ENCODE measurements around the gene CMC2.

Gene CMC2

DNA sequence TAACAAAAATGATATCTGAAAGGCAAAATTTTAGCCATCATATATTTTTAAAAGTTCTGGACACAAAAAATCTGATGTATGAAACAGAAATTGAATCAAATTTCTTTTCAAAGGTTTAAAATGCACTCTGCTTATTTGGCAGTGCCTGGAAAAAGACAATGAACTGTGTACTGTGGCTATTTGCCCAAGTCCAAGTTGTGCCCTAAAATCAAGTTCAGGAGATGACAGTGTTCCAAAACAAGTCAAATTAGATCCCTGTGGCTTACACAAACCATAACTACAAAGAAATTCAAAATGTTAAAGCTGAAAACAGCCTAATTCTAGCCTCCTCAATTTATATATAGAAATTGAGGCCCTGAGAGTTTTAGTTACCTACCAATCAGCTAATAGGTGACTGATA lies 25.6 kb downstream of the CMC2 start:
- DNase-seq (ENCODE audit: insufficient read length, low spot score) (no peak), FAIRE-seq (no peak)

DNA sequence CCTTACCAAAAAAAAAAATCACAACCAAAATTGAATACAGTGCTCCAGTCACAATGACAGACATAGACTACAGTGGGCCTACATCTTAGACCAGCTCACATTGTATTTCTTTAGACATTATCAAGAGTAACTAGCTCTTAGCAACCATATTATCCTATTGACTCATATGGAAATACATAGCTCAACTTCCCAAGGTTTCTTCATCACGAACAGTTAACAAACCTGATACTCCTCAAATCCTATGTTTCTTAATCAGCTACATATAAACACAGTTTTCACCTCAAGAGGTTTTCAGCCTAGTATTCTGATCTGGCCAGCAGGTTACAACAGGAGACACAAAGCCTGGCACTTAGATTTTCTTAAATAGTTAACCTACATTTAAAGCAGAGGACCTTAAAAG lies 29.7 kb downstream of the CMC2 start:
- FAIRE-seq (no peak), DNase-seq (ENCODE audit: insufficient read length, low spot score) (no peak)

DNA sequence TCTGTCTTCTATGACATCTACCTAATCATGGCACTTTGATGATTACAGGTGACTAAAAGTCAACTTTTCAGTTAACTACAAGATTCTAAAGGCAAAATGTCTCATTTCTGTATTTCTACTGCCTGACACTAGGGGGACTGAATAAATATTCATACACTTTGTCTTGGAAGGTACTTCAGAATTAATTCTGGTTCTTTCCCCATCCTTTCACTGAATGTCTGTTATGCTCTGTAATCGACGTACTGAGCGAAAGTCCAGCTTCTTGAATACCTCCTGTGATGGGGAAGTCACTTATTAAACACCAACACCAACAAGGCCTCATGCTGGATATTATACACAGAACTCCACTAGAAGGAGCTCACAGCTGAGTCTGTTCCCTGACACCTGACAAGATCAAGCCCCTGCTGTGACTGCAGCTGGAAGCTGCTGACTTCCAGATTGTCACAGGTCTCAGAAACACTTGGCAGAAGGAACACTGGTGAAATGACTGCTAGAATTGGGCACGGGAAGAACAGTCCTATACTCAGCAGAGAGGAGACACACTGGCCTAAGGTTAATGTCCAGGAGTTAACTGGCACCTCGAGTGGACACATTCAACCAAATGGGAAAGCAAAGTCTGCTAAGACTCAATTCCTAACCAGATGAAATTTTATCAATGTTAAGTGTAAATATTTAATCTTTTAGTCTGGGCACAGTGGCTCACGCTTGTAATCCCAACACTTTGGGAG lies 31.9 kb downstream of the CMC2 start:
- FAIRE-seq (no peak), DNase-seq (ENCODE audit: insufficient read length, low spot score) (no peak)

DNA sequence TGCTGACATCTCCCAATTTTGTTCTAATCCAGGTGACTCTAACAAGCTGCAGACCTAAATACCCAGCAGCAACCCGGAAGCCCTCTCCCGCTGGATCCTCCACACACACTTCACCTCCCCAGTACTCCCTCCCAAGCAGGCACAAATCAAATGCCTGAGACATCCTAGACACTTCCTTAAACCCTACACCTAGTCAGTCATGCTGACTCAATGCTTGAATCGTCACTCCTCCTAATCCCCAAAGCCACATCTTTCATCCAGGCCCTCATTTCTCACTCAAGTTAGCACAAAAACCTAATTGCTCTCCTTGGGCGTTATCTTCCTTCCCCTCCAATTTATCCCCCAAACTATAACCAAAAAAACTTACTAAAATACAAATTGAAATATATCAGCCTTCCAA lies 32.7 kb downstream of the CMC2 start:
- DNase-seq (ENCODE audit: insufficient read length, low spot score) (no peak), FAIRE-seq (no peak)

DNA sequence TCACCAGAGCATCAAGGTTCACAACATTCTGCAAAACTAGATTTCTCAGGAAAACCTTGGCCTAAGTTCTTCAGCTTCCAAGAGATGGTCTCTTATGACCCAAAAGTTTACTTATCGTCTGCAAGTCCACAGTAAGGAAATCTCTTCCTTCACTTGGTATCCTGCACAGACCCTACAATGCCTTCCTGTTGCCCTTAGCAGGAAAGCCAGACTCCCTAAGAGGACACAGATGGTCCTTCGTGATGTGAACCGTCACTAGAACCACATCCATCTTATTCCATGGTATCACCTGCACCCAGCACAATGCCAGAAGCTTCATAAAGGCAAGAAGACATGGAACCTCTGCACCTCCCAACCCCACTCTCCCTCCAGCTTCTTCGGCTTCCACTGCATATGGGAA lies 34.1 kb downstream of the CMC2 start:
- FAIRE-seq: no peak
- no peak for DNase-seq (ENCODE audit: insufficient read length, low spot score)

DNA sequence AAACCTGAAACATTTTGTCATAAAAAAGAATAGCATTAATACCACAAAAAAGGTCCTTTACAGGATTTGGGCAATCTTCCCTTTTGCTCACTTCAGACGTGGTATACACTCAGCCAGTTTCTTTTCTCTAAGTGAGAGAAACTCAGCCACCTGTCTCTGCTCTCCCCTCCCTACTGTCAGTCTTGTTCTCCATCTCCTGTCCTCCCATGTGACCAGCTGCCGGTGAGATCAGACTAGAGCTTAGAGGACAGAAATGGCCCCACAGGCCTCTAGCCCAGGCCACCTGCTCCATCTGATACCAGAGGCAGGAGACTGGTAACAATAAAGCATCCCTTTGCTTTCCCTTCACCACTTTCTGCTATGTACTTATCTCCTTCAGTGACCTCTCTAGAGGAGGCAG lies 34.9 kb downstream of the CMC2 start:
- FAIRE-seq (peak; percentile 26), DNase-seq (ENCODE audit: insufficient read length, low spot score) (no peak)

DNA sequence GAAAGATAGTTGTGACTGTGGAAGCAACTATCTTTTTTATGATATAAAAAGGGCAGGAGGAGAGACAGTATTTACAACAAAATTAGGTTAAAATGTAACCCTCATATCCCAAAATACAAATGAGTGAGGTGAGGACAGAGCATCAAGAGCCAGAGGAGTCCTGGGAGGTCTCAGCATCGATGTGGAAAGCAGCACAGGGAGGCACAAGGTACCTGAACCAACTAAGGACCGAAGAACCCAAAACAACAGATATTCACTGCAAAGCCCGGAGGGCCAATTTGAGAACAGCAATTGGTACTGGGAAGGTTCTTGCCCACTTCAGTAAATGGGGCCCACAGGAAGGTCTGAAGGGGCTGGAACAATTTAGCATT lies 37.6 kb downstream of the CMC2 start:
- no peak for FAIRE-seq
- DNase-seq (ENCODE audit: insufficient read length, low spot score): no peak

DNA sequence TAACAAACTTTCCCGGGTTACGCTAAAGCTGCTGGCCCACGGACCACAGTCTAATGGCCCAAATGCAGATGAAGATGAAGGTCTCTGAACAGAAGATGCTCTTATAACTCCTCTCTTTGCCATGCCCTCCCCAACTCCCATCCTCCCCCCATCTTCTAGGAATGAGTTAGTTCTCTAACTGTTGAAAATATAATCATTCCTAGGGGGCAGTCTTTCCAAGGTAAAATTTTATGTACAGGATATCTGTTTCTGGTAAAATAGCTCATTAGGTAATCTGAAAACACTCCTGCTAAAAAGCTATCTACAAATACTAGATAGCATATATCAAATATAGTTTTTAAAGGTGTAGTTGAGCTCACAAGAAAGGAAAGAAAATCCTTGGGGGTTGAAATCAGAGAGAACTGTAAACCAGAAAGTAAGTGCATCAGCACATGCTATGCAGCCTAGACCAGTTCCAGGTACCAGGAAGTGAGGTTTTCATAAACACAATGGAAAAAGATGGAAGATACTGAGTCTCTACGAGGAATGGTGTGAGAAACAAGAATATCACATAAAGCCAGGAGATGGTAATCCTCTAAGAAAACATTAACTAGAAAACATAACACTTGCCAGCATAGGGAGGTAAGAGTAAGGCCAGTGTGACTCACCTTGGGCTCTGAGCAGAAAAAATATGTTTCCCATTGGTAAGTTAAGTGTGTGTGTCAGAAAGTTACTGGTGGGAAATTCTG lies 38.1 kb downstream of the CMC2 start:
- DNase-seq (ENCODE audit: insufficient read length, low spot score): no peak
- FAIRE-seq: no peak

DNA sequence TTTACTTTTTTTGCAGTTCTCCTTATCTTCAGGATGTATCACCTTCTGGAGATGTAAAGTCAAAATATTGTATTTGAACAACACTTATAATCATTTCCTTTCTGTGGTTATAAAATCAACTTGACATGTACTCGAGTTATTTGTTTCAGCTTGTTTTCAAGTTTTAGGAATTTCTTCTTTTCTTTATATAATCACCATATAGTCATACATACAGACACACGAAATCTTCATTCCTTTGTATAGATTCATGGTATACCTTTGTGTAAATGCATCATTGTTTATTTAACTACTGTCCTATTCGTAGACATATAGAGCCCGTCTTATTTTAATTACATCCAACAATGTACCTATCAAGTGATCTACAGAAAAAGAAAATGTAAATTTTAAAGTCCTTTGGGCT lies 40.1 kb downstream of the CMC2 start:
- no peak for FAIRE-seq
- DNase-seq (ENCODE audit: insufficient read length, low spot score): no peak

DNA sequence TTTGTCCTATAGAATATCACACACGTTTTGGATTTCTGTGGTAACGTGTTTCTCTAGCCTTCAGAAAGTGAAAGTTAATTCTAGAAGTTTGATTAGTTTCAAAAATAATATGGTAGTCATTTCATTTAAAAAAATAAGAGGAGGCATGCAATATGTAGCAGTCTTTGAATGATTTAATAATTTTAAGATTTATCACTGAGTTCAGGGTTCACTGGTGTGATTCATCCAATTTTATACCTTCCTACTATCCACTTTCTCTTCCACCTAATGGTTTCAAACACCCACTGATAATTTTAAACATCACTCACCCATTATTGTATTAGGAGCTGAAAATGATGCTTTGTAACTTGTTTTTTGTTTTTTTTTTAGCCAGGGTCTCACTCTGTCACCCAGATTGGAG lies 42.3 kb downstream of the CMC2 start:
- FAIRE-seq (no peak), DNase-seq (ENCODE audit: insufficient read length, low spot score) (no peak)

DNA sequence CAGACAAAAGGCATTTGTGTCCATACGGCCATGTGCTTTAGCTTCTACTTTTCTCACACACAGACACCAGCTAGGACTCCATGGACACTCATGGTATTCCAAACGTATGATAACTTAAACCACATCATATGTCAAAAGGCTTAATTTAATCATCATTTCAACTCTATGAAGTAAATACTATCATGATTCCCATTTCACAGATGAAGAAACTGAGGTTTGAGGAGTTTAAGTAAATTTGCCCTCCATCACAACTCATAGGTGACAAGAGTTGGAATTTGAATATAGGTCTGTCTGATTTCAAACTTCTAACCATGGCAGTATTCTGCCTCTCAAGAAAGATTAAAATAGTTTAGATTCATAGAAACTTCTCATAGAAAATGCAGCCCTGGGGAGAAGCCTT lies 43.8 kb downstream of the CMC2 start:
- FAIRE-seq (no peak), DNase-seq (ENCODE audit: insufficient read length, low spot score) (no peak)

DNA sequence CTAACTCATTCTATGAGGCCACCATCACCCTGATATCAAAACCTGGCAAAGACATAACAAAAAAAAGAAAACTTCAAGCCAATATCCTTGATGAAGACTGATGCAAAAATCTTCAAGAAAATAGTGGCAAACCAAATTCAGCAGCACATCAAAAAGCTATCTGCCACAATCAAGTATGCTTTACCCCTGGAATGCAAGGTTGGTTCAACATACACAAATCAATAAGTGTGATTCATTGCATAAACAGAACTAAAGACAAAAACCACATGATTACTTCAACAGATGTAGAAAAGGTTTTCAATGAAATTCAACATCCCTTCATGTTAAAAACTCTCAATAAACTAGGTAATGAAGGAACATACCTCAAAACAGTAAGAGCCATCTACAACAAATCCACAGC lies 48.4 kb downstream of the CMC2 start:
- DNase-seq (ENCODE audit: insufficient read length, low spot score): no peak
- no peak for FAIRE-seq

DNA sequence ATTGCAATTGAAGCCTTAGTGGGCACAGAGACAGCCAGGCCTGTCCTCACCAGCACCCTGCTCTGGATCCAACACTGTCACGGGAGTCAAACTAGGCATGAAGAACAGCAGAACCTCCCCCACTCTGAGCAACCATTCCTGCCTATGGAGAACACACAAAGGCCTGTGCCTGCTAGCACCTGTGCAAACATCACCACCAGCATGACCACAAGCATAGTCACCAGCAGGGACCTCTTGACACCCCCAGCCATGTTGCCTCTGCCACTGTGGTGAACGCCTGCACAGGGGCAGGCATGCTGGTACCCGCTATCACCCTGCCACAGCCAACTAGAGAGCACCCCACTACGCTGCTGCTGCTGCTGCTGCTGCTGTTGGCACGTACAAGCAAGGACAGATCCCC lies 51.7 kb downstream of the CMC2 start:
- no peak for DNase-seq (ENCODE audit: insufficient read length, low spot score)
- no peak for FAIRE-seq

DNA sequence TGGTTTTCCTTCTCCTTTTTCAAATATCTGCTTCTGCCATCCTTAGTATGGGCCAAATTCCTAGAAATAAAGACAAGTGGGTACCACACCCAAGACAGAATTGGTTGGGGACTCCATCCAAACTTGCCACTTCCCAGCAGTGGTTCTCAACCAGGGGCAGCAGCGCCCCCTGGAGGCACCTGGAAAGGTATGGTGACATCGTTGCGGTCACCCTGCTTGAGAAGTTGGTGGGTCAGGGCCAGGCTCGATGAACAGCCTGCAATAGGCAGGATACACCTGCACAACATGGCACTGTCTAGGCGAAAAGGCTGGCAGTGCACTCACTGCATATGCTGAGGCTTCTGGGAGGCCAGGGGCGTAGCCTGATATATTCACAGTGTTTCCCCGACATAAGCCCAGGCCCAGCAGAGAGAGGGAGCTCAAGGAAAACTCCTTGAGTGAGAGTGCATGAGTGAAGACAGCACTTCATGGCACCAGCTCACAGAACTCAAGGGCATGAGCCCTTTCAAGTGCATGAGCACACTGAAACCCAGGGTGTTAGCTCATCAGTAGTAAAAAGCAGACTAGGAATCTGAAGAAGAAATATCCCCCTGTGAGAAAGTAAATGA lies 57.7 kb downstream of the CMC2 start:
- FAIRE-seq (no peak), DNase-seq (ENCODE audit: insufficient read length, low spot score) (no peak)

DNA sequence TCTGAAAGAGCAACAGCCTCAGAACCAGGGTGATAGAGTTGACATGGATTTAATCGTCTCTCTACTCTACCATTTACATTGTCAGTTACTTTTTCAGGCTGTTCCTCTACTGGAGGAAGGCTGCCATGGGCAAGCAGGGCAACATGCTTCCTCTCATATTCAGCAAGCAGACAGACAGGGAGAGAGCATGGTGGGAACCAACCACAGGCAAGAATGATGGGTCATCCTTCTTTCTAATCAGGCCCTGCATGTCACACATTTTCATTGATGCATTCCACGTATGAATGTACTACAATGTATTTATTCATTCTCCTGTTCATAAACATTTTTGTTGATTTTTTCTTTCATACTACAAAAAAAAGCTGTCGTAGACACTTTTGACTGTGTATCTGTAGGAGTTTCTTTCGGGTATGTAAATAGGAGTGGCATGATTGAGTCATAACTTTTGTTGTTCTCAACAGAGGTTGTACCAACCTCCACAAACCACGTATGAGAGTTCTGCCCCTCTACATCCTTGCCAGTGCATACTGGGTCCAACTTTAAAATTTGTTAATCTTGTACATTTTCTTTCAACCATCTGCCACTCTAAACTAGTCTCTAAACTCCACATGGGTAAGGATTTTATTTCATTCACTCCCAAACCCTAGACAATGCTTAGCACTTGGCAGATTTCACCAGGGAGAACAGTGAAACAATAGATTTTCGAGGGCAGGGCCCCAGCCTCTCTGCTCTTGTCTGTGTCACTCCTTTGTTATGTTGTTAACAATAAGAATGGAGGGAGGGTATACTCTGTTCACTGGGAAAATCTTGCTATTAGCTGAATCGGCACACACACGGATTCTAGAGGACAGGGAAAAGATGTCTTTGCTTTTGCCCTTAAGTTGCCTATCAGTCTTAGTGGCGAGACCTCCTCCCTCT lies 58.7 kb downstream of the CMC2 start:
- no peak for DNase-seq (ENCODE audit: insufficient read length, low spot score)
- no peak for FAIRE-seq

DNA sequence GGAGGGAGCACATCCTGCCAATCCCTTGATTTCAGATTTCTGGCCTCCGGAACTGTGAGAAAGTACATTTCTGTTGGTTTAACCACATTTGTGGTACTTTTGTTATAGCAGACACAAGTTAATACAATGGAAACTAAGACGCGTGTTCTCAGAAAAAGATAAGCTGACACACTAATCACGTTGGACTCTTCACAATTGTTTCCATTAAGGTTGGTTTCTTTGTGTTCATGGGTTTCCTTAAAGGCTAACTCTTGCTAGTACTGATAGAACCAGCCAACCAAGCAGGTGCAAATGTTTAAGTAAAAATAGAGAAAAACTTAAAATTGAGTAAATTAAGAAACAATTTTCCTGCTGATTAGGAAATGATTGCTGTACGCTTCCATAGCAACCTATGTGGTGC lies 59.4 kb downstream of the CMC2 start:
- DNase-seq (ENCODE audit: insufficient read length, low spot score) (no peak), FAIRE-seq (no peak)

DNA sequence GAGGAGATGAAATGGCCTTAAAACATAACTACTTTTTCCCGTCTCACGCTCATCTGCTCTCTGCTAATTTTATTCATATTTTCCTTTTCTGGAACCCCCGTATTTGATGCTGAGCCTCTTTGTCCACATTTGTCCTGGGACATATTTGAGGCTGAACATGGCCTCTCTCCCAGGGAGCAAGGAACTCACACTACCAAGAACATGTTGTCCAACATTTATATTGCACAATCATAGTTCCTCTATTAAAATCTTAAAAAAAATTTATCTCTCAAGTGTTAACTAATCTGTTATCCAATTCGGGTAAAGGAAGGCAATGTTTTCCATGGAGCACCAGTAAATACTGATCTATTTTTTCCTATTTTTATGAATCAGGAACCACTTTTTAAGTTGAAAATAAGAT lies 60.2 kb downstream of the CMC2 start:
- no peak for FAIRE-seq
- no peak for DNase-seq (ENCODE audit: insufficient read length, low spot score)

DNA sequence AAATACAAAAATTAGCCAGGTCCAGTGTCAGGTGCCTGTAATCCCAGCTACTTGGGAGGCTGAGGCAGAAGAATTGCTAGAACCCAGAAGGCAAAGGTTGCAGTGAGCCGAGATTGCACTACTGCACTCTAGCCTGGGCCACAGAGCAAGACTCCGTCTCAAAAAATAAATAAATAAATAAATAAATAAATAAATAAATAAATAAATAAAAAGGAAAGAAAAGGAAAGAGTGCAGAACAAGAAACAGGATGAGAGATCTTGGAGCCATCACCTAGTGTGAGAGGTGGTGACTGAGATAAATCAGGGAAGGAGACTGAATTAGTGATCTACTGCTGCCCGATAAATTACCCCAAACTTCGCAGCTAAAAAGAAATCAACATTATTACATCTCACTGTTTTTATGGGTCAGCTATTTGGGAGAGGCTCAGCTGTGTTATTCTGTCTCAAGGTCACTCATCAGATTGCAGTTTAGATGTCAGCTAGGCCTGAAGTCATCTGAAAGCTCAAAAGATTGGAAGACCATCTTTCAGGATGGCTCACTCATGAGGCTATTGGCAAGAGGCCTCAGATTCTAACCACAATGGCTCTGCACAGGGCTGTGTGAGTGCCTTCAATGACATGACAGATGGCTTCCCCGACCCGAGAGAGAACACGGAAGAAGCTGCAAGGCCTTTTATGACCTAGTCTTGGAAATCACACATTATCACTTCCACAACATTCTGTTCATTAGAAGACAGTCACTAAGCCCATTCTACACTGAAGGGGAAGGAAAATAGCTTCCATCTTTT lies 66.4 kb downstream of the CMC2 start:
- DNase-seq (ENCODE audit: insufficient read length, low spot score): no peak

DNA sequence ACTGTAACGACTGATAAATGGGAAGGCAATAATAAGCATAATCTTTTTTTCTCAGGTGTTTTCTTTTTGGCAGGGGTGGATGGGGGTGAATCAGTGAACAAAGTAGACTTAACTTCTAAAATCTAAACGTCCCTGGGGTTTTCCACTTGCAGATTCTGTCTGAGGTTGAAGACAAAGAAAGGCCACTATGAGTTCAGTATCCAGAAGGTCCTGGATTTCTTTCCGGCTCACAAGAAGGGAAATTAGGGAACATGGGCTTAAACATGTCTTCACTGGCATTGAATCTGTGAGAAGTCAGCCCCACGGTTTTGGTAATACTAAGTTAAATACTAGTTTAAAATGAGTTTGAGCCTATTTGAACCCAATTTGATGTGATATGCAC lies 67.8 kb downstream of the CMC2 start:
- FAIRE-seq (no peak), DNase-seq (ENCODE audit: insufficient read length, low spot score) (no peak)

More for the DNA sequence above, 66.4 kb downstream of the CMC2 start:
- FAIRE-seq: no peak
